HG03045 (cell line): ENCODE measurements around the gene CPLX3.

Experiments used
- ATAC-seq: cut with Tn5 transposase; IDR thresholded peaks from one replicate; pipeline ENCODE4 v1.9.1; 2021; ENCODE audit warnings: mild to moderate bottlenecking, moderate library complexity; ENCODE audit not compliant: unreplicated experiment

Gene CPLX3

GRCh38 chr15:74843891-74844299 lies 17.5 kb downstream of the CPLX3 start:
- no peak for ATAC-seq

- no peak for ATAC-seq
Observed at GRCh38 chr15:74844319-74845207, 18.1 kb downstream of the CPLX3 start.

DNA sequence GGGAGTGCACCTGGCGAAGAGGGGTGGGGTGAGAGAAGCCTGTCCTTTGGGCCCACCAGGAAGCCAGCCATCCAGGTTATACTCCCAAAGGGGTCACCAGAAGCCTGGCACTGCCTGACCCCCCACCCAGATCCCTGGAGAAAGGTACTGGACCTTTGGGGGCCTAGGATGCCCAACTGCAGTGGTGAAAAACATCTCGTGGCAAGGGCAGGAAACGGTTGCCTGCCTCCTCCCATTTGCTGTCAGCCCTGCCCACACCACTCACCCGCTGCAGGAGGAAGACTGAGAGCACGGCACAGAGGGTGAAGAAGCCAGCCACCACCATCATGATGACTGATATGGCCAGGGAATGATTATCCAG lies 18.8 kb downstream of the CPLX3 start:
- no peak for ATAC-seq

- ATAC-seq, result no peak
Observed at GRCh38 chr15:74845581-74845980, 19.2 kb downstream of the CPLX3 start.

GRCh38 chr15:74847432-74847831 lies 21.0 kb downstream of the CPLX3 start:
- no peak for ATAC-seq

GRCh38 chr15:74850393-74850792 lies 24.0 kb downstream of the CPLX3 start:
- no peak for ATAC-seq

GRCh38 chr15:74851960-74852359 lies 25.5 kb downstream of the CPLX3 start:
- ATAC-seq, result no peak

DNA sequence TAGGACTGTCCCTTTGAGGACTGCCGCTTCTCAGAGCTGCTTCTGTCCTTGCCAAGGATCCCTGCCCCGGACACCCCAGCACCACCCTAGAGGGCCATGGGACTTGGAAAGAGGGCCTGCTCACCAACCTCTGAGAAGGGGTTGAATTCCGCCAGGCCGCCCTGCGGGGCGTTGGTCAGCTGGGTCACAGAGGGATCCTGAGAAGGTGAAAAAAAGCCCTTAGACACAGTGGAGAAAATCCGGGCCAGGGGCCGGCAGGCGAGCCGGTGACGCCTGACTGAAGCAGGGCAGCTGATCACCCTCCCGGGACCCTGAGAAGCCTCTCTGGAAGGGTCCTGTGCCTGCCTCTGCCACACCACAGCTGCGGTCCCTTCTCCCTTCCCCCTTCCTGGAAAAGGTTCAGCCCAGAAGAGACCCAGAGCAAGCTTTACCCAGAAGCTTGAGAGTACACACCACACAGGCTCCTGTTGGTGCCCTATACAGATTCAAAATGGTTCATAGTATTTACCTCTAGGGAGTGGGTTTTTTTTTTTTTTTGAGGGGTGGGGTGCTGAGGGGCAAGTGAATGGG lies 28.1 kb downstream of the CPLX3 start:
- no peak for ATAC-seq

DNA sequence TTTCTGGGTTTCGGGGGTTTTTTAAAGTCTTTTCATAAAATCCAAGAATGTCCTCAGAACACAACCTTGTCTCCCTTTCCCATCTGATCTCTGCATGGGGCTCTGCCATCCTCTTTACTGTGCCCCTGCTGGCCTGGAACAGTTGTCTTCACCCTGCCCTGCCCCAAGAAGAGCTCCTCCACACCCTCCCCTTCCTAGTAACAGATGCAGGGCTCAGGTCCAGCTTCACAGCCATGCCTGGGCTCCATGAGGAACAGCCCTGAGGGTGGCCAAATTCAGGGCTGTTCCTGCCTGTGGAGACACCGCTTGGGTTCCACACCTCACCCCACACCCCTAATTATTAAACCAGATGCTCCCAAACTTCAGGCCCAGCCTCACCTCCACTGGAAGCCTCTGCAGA lies 29.4 kb downstream of the CPLX3 start:
- ATAC-seq, result no peak

DNA sequence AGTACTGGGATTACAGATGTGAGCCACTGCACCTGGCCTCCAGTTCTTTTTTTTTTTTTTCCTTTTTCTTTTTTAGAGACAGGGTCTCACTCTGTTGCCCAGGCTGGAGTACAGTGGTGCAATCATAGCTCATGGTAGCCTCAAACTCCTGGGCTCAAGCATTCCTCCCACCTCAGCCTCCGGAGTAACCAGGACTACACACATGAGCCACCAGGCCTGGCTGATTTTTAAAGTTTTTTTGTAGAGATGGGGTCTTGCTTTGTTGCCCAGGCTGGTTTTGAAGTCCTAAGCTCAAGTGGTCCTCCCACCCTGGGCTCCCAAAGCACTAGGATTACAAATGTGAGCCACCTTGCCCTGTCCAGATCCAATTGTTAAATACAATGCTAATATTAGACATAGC lies 30.1 kb downstream of the CPLX3 start:
- no peak for ATAC-seq

DNA sequence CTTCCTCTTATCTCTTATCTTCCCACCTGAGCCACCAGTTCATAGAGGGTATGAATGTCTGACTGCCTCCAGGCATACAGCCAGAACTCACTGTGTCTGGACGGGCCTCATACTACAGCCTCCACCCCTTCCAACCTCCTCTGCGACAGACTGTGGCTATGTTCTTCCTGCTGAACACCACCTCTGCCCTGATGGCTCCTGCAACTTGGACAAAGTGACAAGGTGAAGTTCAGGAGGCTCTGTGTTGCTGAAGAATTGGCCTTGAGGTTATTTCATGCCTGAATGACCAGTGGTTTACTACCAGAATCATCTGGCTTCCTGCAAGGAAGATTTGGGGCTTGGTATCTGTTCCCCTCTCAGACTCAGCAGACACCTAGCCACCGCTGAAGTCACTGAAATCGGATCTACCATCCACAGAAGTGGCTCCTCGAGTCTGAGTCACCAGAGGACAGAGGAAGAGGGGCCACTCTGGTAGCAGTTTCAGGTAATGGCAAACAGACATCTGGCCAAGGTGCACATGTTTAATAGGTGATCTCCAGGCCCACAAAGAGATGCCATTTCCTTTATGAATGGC lies 30.7 kb downstream of the CPLX3 start:
- peak; percentile 75 for ATAC-seq

DNA sequence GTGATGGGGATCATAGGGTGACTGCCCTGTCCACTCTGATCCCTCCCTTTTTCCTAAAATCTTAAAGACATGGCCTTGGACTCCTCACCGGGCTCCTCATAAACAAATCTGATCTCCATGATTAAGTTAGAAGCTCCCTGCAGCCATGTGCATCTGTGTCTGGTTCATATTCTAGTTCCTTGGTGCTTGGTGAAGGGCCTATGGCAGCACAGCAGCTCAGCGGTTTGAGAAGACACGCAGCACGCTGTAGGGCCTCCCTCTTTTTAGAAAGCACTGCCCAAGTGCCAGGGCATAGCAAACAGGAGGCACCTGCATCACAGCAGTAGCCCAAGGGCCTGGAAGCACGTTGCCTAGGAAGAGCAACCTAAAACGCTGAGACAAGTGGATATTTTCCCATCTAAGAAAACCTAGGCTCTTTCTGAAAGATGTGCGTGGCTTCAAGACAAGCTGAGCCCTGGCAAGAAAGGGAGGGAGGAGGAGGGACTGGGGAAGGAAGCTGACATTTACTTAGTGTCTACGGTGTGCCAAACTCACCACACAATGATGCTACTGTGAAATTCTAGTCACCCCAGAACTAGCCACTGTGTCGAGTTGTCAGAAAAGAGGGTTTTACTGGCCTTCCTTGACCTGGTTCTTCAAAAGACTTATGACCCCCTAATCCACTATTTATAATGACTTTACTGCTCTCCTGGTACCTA lies 31.4 kb downstream of the CPLX3 start:
- ATAC-seq, result no peak

- ATAC-seq, result no peak
Observed at GRCh38 chr15:74858369-74858740, 31.9 kb downstream of the CPLX3 start.

DNA sequence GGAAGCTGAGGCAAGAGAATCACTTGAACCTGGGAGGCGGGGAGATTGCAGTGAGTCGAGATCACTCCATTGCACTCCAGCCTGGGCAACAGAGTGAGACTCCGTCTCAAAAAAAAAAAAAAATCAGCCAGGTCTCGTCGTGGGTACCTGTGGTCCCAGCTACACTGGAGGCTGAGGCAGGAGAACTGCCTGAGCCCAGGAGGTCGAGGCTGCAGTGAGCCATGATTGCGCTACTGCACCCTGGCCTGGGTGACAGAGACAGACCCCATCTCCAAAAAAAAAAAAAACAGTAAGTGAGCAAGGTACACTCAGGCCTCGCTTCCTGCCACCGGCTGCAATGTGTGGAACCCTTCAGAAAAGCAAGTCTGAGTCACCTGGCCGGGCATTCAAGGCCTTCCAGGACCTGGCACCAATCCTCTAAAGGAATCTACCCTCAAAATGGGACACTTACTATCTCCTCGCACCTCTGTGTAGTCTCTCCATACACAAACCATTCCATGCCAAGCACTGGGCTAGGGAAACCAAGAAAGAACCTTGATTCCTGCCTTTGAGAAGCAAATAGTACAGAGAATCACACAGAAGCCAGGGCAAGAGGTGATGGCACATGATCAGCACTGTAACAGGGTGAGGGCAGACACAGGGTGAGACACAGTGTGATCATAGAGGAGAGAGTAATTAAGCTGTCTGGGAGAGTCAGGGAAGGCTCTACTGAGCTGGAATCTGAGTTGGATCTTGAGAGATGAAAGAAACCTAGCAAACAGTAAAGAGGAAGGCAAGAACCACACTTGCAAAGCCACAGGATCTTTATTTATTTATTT lies 37.0 kb downstream of the CPLX3 start:
- ATAC-seq, result no peak

DNA sequence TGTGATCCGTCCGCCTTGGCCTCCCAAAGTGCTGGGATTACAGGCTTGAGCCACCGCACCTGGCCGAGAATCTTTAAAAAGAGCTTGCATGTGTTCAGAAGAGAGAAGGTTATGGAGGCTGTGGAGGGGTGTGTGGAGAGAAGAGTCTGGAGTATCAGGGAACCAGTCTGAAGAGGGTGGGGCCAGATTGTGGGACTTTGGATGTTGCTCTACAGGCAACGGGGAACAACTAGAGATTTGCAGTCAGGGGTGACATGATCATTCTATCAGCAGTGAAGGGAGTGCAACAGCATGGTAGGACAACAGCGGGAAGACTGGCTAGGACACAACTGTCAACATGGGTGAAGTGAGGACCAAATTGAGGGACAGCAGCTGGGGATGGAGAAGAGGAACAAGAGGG lies 37.9 kb downstream of the CPLX3 start:
- no peak for ATAC-seq

DNA sequence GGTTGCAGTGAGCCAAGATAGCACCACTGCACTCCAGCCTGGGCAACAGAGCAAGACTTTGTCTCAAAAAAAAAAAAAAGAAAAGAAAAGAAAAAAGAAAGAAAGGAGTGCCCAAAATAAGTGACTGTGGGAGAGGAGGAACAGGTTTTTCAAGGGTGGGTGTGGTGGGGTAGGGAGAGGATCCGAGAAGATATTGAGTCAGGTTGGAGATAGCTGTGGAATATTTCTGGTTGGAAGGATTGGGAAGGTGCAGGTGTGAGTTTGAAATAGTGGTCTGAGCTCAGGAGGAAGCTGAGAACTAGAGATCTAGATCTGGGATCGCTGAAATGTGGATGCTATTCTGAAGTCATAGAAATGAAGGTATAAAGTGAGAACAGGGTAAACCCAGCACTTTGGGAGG lies 38.9 kb downstream of the CPLX3 start:
- ATAC-seq, result no peak

DNA sequence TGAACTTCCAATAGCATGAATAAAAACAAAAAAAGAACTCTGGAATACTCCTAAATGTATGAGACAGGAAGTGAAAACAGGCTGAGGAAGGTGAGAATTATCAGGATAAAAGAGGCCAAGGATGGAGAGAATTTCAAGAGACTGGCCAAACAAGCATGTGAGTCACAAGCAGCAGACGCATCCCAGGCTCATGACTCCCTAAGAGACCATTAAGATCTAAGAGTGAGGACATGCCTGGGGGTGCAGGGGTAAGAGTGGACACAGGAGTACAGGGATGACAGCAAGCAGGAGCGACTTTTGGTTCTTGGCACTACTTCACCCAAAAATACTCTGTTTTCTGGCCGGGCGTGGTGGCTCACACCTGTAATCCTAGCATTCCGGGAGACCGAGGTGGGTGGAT lies 39.7 kb downstream of the CPLX3 start:
- no peak for ATAC-seq

- no peak for ATAC-seq
Observed at GRCh38 chr15:74867466-74868038, 41.1 kb downstream of the CPLX3 start.

DNA sequence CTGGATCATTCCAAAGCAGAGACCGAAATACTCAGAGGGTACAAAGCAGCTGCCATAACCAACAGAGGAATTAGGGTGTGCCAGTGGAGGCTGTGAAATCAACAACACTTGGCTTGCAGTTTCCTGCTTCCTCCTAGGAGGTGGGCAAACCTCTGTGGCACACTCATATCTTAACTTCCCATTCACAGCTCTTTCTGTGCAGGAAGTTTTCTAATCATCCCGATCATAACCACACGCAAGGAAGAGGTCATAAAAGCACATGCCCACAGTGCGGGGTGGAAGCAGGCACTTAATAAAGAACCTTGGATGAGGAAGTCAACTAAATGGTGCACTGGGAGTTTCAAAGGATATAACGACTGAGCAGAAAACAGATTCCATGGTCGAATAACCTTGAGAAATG lies 41.6 kb downstream of the CPLX3 start:
- ATAC-seq, result no peak

GRCh38 chr15:74869372-74869725 lies 42.9 kb downstream of the CPLX3 start:
- ATAC-seq, result no peak
